GM18508 (cell line): ENCODE results near the gene REELD1.
A peak's percentile ranks its signal among the peaks of the same experiment; 100 is the strongest.

Experiments
- ATAC-seq: cut with Tn5 transposase; IDR thresholded peaks from one replicate; pipeline ENCODE4 v1.9.1; 2021; ENCODE audit warnings: moderate number of reproducible peaks; ENCODE audit not compliant: insufficient read depth, unreplicated experiment

REELD1 gene

DNA sequence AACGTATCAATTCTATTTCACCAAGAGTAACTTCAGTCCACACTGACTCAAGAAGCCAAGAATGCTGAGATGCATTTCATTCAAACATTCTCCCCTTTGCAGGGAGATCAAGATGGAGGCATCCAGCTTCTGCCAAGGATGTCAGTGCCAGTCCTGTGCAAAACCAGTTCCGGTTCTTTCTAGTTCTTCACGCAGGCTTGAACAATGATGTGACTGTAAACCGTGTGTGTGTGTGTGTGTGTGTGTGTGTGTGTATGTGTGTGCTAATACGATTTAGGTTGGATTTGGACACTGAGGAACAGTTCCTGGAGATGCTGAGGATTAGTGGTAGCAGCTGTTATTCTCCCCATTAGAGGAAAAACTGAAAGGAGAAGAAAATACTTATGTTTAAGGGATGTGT lies at the start of gene REELD1:
REELD1 (plus strand) TSS at position 301 of the 400 bp plus-strand sequence. CDS start 2,415 bp downstream, outside the sequence.
- no peak for ATAC-seq

DNA sequence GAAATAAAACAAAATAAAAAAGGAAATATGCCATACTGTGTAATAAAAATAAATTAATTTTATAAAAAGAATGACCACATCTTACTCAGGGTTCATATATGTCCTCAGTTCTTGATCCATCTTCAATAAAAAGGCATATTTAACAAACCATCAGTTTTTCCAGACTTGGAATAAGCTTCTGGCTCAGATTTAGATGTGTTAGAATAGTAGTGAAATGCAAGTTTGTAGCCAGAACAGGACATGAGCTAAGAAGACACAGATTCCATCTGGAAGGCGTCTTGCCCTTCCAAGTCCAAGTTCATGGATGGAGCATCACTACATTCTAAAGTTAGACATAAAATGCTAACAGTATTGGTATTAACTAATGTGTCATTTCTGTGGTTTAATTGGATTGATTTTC lies 49.1 kb upstream of the REELD1 start:
- ATAC-seq, result no peak

DNA sequence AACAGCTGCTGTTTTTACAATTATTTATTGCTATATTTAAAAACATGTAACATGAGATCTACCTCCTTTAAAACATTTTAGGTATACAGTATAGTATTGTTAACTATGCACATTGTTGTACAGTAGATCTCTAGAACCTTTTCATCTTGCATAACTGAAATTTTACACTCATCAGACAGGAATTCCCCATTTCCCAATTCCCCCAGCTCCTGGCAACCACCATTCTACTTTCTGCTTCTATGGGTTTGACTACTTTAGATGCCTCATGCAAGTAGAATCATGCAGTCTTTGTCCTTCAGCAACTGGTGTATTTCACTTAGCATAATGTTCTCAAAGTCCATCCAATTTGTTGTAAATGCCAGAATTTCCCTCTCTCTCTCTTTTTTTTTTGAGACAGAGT lies 48.5 kb upstream of the REELD1 start:
- ATAC-seq, result no peak

DNA sequence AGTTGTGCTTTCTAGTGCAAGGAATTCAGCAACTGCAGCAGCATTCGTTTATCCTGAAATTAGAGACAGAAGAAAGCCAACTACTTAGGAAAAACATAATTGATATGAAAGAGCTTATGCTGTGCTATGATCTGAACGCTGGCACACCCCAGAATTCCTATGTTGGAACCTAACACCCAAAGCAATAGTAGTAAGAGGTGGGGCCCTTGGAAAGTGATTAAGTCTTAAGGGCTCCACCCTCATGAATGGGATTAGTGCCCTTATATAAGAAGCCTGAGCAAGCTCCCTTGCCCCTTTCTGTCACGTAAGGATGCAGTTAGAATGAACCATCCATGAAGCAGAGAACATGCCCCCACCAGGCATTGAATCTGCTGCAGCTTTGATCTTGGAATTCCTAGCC lies 44.2 kb upstream of the REELD1 start:
- no peak for ATAC-seq

DNA sequence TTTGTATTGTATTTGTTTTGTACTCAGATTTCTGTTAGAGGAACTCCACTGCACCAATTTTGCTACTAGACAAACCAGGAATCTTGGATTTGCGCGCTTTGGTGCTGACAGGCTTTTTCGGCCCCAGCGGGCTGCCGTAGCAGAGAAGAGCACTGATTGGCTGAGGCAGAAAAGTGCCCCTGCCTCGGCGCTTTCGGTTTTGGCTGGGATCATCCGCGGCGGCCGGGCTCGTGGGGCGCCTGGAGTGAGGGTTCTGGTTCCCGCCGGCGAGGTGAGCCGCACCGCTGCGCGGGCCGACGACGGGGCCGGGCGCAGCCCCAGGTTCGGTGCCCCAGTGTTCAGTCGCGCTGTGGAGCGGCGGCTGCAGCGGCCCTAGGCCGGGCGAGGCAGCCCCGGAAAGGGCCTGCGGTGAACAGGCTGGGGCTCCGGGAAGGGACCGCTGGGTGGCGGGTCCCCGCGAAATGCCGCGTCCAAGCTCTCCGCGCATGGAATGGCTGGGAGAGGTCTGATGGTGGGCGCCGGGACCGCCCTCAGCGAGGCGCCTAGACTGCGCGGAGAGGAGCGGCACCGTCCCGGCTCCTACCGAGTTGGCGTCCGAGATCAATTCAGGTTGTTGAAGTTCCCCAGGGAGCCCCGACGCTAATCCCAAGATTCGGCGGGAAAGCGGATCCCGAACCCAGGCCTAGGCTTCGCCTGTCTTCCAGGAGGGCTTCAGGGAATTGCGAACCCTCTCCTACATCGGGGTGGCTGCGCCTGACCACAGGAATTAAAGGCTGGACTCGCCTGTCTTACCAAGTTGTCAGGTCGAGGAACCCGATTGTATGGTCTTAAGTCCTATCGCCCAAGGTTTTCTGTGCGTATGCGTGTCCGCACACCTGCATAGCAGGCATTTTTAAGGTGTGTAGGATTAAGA lies 38.5 kb upstream of the REELD1 start, which contains the start of gene LSM6:
LSM6 (plus strand) TSS at position 178 of the 913 bp plus-strand sequence. CDS start 7,204 bp downstream, outside the sequence.
- ATAC-seq, result peak; percentile 84

DNA sequence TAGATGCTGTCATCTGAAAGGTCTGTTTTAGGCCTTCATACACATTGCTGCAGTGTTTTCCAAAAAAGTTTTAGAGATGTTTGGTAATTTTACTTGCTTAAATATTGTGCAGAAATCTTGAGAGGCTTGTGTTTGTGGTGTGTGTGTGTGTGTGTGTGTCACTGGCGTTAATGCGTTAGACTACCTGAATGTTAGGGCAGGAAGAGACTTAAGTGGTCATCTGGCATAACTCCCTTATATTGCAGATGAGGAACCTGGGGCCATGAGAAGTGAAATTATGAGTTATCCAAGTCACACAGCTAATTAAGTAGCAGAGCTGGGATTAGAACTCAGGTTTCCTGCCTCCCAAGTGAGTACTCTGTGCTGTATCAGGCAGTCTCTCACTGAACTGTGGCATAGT lies 37.4 kb upstream of the REELD1 start:
- ATAC-seq, result no peak

DNA sequence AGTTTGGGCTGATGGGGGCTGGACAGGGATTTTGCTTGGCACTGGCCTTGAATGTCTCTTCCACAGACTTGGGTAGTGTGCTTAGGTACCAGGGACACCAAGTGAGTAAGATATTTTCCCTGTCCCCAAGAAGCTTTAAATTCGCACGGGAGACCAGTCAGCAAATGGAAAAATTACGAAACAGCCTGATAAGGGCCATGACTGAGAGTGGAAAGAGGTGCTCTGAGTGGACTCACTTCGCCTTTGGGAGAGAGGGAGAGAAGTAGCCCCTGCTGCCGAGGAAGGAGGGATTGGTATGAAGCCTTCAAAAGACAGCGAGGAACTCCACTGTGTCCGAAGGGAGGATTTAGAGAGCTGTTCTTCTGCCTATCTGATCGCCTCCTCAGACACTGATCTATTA lies 36.2 kb upstream of the REELD1 start:
- no peak for ATAC-seq

DNA sequence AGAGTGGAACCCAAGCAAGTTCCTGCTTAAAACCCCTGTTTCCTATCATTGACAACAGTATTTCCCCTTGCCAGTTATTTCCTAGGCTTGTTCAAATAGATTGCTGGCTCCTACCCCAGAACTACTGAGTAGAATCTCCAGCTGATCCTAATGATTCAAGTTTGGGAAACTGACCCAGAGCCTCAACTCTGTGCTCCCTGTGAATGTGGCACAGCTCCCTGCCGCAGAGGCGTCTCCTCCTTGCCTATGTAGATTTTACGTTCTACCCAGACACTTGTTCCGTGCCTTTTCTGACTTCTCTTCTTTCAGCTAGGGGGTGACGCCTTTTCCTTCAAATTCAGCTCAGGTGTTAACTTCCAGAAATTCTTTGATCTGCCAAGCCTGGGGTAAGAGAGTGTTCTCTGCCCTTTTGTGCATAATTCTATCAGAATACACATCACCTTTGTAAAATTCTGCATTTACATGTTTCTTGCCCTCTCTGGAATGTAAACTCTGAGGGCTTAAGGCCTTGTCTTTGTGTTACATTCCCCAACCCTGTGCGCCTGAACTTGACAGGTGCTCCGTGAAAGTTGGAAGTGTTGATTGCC lies 34.5 kb upstream of the REELD1 start:
- ATAC-seq, result no peak

DNA sequence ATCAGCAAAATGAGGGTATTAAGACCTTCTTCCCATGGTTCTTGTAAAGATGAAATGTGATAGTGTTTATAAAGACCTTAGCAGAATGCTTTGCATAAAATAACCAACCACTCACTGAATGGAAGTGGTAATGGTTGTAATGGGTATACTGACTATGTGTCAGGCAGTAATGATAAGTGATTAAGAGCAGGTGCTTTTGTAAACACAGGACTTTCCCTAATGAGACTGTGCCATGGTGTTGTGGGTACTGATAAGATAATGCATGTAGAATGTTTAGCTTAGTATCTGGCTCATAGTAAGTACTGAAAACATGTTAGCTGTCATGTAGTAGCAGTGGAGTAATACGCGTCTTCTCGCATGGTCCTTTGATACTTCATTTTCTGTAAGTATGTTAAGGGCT lies 31.9 kb upstream of the REELD1 start:
- no peak for ATAC-seq

DNA sequence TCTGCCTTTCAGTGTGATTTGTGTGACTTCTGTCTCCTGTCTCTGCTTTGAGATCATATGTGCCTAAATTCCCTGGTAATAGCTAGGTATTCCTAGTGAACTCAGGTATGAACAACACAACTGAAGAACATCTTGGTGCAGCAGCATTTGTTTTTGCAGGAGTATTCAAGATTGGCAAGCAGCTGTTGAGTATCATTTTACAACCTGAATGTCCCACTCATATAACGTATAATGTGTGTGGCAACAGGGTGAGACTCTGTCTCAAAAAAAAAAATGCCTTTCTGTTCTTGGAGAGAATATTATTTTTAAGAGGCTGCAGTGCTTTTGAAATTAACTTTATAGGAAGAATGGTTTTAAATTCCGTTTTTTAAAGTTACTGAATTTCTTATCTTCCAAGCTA lies 31.1 kb upstream of the REELD1 start:
- ATAC-seq, result no peak

DNA sequence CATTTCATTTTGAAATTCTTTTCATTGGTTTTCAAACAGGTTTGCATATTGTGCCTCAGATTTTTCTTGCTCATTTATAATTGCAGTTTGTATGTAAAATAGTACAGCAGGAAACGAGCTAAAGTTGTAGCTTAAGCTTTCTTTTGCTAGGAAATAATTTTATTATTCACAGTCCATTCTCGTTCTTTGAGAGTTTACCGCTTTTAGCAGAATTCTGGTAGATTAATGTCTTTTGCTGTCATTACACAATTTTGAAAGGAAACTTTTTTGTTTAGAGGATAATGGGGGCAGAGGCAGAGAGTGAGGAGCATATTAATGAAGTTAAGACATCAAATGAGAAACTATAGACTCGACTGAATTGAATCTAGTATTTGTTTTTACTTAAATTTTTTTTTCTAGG lies 28.3 kb upstream of the REELD1 start:
- no peak for ATAC-seq

DNA sequence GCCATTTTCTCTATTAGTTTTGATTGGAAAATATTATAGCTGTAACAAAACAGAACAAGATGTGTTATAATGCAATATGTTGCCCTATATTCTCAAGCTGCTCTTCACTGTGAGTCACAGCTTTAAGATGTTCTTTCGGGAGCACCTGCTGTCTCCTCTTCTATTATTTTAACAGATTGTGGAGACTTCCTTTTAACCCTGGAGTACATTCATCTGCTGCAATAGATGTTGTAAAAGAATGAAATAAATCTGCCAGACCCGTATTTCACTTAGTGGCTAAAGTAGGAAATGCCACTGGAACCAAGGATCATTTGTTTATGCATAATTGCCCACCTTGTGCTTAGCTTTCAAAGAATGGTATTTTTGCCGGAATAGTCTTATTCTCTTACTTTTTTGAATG lies 27.7 kb upstream of the REELD1 start:
- ATAC-seq, result no peak

DNA sequence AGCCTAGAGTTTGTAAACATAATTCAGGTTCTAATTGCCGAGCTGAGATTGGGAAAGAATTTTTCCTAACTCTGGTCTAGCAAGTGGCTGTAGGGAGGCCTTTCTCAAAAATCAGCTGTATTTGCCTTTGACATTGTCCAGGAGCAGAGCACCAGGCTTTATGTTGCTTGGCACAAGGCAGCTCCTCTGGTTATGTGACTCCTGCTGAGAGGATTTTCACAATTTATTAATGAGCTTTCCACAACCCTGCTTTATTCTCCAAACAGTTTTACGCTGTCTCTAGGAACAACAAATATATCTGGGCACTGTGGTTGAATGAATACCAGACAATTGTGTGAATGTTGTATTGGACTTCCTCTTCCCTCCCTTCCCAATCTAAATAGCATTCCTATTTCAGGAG lies 23.9 kb upstream of the REELD1 start:
- ATAC-seq, result no peak

DNA sequence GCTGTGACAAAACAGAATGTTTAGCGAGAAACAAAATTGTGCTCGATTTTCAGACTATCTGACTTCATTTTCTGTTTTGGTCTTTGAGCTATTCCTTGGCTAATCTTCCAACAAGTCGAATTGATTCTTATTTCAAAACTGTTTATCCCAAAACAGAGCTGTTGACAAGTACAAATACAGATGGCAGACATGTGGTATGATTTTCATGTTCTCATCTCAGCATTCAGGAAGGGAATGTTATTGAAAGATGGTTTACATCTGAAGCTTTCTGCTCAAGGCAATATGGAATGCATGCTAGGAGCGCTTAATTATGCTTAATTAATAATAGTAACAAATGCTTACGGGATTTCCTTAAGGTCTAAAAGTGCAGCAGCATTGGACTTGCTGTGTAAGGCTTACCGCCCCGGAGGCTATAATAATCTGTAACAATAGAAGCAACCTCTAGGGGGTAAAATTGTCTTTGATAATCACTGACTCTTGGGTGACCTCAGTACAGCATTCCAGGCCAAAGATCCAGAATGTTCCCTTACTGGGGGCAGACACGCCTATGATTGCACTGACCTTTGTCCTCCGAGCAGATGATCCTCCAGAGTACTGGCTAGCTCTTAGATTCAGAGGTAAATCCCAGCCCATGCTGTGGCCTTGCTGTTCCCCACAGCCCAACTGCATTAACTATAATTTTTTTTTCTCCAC lies 22.4 kb upstream of the REELD1 start:
- no peak for ATAC-seq

DNA sequence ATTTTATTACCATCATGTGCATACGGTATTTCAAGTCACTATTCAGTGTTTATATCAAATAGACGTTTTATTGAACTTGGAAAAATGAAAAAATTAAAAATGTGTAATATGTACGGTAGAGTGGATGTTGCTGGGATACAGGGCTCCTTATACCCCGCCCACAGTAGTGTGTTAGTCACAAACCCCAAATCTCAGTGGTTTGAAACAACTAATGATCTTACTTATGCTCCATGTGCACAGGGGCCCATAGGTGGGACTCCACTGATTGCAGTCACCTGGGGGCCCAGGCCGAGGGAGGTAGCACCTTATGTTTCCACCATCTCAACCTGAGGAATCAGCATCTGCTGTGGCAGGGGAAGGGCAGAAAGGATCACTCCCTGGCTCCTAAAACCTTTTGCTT lies 20.7 kb upstream of the REELD1 start:
- ATAC-seq, result no peak

DNA sequence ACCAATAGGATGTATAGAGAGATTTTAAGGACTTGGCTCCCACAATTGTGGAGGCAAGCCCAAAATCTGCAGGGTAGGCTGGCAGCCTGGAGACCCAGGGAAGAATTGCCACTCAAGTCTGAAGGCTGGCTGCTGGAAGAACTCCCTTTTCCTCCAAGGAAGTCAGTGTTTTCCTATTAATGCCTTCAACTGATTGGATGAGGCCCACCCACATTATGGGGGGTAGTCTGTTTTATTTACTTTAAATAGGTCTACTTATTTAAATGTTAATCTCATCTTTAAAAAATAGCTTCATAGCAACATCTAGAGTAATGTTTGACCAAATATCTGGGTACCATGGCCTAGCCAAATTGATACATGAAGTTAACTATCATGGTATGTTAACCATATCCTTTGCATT lies 20.1 kb upstream of the REELD1 start:
- ATAC-seq, result no peak

DNA sequence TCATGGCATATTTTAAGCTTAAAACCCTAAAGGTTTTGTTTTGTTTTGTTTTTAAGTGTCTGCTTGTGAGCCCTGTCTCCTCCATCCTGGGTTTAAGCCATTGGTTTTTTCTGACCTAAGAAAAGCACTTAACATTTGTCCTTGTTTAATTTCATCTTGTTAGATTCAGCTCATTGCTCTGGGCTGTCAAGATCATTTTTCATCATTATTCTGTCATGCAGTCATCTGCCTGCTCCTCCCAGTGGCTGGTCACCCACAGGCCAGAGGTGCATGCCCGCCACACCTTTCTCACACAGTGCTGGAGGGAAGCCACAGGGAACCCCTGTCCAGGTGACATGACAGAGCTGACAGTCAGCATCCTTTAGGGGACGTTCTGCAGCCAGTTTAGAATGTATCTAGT lies 11.7 kb upstream of the REELD1 start:
- ATAC-seq, result no peak

DNA sequence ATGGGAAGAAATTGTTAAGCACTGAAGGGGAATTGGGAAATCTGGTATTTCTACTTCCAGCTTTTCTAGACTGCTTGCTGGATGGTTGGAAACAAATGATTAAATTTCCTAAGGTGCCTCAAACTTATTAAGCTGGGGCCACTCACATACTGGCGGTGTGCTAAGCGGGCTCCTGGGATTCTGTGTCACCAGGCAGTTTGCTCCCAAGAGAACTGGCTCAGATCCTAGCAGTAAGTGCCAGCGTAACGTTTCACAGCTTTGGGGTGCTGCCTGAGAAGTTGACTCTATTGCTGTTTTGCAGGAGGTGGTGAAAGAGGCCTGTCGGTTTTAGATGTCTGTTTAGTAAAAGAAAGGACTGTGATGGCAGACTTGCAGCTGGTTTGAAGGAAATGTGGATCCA lies 6.9 kb upstream of the REELD1 start:
- ATAC-seq, result no peak

DNA sequence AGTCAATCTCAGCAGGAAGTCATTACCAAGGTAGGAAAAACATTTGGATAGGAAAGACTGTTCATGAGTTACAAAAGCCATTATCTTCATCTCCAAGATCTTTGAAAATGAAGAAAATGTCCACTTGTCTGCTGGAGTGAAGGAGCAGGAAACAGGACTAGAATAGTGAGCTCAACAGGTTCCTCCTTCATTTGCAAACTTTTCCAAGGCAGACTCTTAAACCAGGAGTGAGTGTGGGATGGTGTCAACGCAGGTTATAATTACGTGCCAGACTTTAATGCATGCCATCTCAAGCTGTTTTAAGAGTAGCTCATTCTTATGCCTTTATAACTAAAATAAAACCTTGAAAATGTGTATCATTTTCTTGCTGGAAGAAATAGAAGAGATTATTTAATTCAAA lies 3.4 kb upstream of the REELD1 start:
- ATAC-seq, result no peak

DNA sequence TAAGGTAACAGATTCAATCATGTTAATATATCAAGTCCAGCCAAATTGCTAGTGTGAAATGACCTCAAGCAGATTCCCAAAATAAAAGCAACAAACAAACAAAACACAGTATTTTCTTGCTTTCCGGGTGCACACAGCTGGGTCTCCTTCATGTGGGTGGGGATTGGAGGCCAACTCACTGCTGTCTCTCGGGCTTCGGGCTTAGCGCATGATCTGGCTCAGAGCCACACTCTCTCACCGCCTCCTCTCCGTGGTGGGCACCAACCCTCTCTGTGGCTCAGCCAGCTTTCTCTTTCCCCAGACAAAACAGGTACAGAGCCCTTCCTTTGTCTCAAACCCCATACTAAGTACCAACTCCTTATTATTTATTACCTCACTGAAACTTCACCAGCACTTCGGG lies 2.9 kb upstream of the REELD1 start:
- ATAC-seq, result no peak

DNA sequence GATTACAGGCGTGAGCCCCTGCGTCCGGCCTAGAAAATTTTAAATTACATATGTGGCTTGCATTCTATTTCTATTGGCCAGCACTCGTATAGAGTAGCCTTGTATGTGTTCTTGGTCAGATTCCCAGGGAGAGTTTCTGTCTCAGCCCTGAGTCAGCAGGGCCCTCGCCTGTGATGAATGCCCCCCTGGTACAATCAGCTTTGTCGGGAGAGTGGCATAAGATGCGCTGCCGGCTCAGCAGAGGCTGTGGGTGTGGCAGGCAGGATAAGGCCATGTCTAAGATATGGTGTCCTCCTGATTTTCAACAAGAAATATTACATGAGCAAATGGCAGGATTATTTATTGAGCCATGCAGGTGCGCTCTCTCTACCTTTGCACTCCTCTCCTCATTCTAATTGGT lies 1.6 kb upstream of the REELD1 start:
- ATAC-seq, result no peak
